Breast epithelium (tissue), 3 donors: ENCODE data around the gene SERINC2.

Experiments used
- CTCF ChIP-seq, 3 donors: fragments of 450-650 bp; IDR thresholded peaks; one replicate each; pipeline ENCODE4 v1.5.1; 2016 to 2017; ENCODE audit warnings: antibody characterized with exemption in 3 of 3, mild to moderate bottlenecking in 3 of 3, moderate library complexity in 3 of 3
- POLR2AphosphoS5 ChIP-seq, 3 donors: sonication (generic); formaldehyde crosslinking; IDR thresholded peaks; one replicate each; pipeline ENCODE4 v1.6.1; 2017; ENCODE audit warnings: antibody characterized with exemption in 3 of 3

DNA sequence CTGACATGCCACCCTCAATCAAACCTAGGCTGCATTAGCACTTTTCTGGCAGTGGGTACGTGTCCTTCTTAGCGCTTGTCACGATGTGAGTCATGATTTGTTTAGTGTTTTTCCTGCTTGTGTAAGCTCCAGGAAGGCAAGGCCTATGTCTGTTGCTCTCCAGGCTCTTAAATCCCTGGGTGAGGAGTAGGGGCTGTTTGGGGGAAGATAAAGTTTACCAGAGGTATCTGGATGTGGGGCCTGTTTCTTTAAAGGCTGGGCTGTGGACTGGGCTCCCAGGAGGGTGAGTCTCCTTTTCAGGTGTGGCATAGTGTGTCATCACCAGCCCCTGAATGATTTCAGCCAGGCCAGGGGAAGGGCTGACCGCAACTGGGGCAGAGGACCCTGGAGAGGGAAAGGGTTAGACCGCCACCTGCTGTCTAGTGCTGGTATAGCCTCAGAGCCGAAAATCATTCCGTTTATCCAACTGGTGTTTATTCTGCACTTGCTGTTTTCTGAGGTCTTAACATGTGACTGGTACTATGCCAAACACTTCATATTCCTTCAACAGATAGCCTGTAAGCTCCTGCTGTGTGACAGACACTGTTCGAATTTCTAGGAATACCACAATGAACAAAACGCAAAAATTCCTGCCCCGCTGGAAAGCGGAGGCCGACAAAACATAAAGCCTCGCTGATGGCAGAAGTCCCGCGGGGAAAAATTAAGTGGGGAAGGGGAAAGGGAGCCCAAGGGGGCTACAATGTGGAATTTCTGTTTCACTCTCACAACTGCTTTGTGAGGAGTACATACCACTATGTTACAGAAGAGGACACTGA, 9.7 kb downstream of the SERINC2 start:
- TF ChIP-seq CTCF (IDR thresholded peaks at IDR 0.05): peak; percentile 93 to 96 (median 93)
- no peak for TF ChIP-seq POLR2AphosphoS5 (IDR thresholded peaks at IDR 0.05)
